ENCODE data around the gene PKD2L1. TPM values are rescaled to one million over a fixed set of nuclear protein-coding genes. Genes with fewer than 3 reads are reported as not detected.

The PKD2L1 gene
- total and polyA plus RNA-seq, 2 of the 8 experiments (the other 6 are each of a cell fraction or from before 2014, with no cell fraction given): 0.20 to 0.33 TPM

DNA sequence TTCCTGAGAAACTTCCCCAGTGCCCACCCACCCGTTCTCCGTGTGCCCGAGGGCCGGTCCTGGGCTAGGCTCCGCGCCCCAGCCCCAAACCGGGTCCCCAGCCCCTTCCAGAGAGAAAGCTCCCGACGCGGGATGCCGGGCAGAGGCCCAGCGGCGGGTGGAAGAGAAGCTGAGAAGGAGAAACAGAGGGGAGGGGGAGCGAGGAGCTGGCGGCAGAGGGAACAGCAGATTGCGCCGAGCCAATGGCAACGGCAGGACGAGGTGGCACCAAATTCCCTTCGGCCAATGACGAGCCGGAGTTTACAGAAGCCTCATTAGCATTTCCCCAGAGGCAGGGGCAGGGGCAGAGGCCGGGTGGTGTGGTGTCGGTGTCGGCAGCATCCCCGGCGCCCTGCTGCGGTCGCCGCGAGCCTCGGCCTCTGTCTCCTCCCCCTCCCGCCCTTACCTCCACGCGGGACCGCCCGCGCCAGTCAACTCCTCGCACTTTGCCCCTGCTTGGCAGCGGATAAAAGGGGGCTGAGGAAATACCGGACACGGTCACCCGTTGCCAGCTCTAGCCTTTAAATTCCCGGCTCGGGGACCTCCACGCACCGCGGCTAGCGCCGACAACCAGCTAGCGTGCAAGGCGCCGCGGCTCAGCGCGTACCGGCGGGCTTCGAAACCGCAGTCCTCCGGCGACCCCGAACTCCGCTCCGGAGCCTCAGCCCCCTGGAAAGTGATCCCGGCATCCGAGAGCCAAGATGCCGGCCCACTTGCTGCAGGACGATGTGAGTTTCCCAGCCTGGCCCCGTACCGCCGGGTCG lies 16.9 kb upstream of the PKD2L1 start, which contains the start of gene SCD:
SCD (plus strand) TSS at position 469 of the 803 bp plus-strand sequence; CDS start at position 741, 272 bp downstream.
- peak within 1 kb of the TSS; percentile 84 for H3K4ac ChIP-seq (replicated peaks; ENCODE audit: insufficient read length, low read depth, low read length)
- H4K5ac ChIP-seq (ENCODE audit: insufficient read length, low read depth, low read length): peak within 1 kb of the TSS; percentile 84
- no peak within 1 kb of the TSS for H2AFZ ChIP-seq (ENCODE audit: low read length)
- peak within 1 kb of the TSS; percentile 60 for H2BK120ac ChIP-seq (replicated peaks; ENCODE audit: low read depth, low read length)
- peak within 1 kb of the TSS; percentile 85 to 95 (median 90) for H3K4me3 ChIP-seq (ENCODE audit: extremely low read depth in 1 of 4, insufficient read depth in 2 of 4, low read depth in 3 of 4, low read length in 4 of 4)
- CTCF ChIA-PET (ENCODE audit: partially characterized antibody): interaction anchor here (0.9 to 21.7 kb wide), 10 partner anchors 9 to 170 kb away, joined by 3 to 226 read pairs (median 6); partner anchors contain the start of gene SEC31B
- DNase-seq (ENCODE audit: low read depth in 1 of 2, low spot score in 2 of 2): peak; percentile 86 to 91
- H4K91ac ChIP-seq (replicated peaks; ENCODE audit: insufficient read length, low read length): peak within 1 kb of the TSS; percentile 77
- H2AK5ac ChIP-seq (ENCODE audit: low read depth, low read length): no peak within 1 kb of the TSS; the same call in 1 of the 2 replicates
- no peak for FAIRE-seq
- H2BK5ac ChIP-seq (ENCODE audit: low read depth, low read length): peak within 1 kb of the TSS; percentile 95
- H3K4me1 ChIP-seq (replicated peaks in 1 of 4; ENCODE audit: control insufficient read depth in 3 of 4, insufficient read depth in 4 of 4, low read length in 3 of 4): peaks cover 10 to 30% (median 20%) of the 10 kb centered on the region in 4 experiments
- peaks cover 32 to 56% of the 10 kb centered on the region in 2 experiments for H3K79me2 ChIP-seq (ENCODE audit: control insufficient read depth in 1 of 2, insufficient read depth in 2 of 2, low read length in 2 of 2)
- H2BK20ac ChIP-seq (ENCODE audit: low read length): no peak within 1 kb of the TSS
- peak within 1 kb of the TSS; percentile 95 for H3K56ac ChIP-seq (replicated peaks; ENCODE audit: insufficient read length, low read depth, low read length)
- H3K14ac ChIP-seq (ENCODE audit: insufficient read length): no peak within 1 kb of the TSS
- peak within 1 kb of the TSS; percentile 48; the same call in 1 of the 2 replicates for H2BK15ac ChIP-seq (ENCODE audit: low read length)
- peak within 1 kb of the TSS; percentile 70 to 91 (median 84) for H3K9ac ChIP-seq (replicated peaks in 1 of 4; ENCODE audit: extremely low read depth in 1 of 4, low read depth in 3 of 4, low read length in 3 of 4)
- H3K27ac ChIP-seq (ENCODE audit: low read depth, low read length): peak within 1 kb of the TSS; percentile 80
- H3K36me3 ChIP-seq (ENCODE audit: control insufficient read depth in 2 of 4, insufficient read depth in 4 of 4, low read length in 3 of 4): peaks cover 31 to 41% (median 37%) of the 10 kb centered on the region in 4 experiments
- 1% methylated on average over 47 of the region's 73 CpGs; no CpG with 5 or more reads in 1 of the 2 experiments for WGBS, 2 experiments (ENCODE audit: extremely low coverage in 1 of 2, insufficient coverage in 1 of 2, insufficient read length in 1 of 2, insufficient replicate concordance in 2 of 2, low coverage in 1 of 2, low lambda C conversion rate in 2 of 2, missing lambda C conversion rate in 1 of 2)
- no peaks in the 10 kb centered on the region for H3K27me3 ChIP-seq (replicated peaks in 1 of 4; ENCODE audit: control insufficient read depth in 3 of 4, extremely low read depth in 1 of 4, insufficient read depth in 3 of 4, low read length in 3 of 4)
- POLR2A ChIA-PET (ENCODE audit: partially characterized antibody): interaction anchor here (0.6 to 9.6 kb wide), 19 partner anchors 9 to 1355 kb away, joined by 3 to 103 read pairs (median 4); no protein-coding TSS in a partner anchor
- H3K23me2 ChIP-seq (ENCODE audit: low read depth, low read length): peaks cover 19% of the 10 kb centered on the region
- peak within 1 kb of the TSS; percentile 78 for H4K8ac ChIP-seq (ENCODE audit: extremely low read depth, insufficient read depth, low read length)
- no peak within 1 kb of the TSS for H3K23ac ChIP-seq (ENCODE audit: insufficient read length)
- peak within 1 kb of the TSS; percentile 87 for H3K18ac ChIP-seq (ENCODE audit: extremely low read depth, low read length)
- peaks cover 13% of the 10 kb centered on the region; the same call in 1 of the 2 replicates for H3K79me1 ChIP-seq (ENCODE audit: low read depth, low read length)
- H3K9me3 ChIP-seq (ENCODE audit: insufficient read depth in 2 of 2, low read depth in 1 of 2, low read length in 1 of 2): no peaks in the 10 kb centered on the region
- H2BK12ac ChIP-seq (ENCODE audit: low read depth, low read length): peak within 1 kb of the TSS; percentile 53
- peaks cover 26 to 41% of the 10 kb centered on the region in 2 experiments for H4K20me1 ChIP-seq (replicated peaks in 1 of 2; ENCODE audit: control insufficient read depth in 1 of 2, insufficient read depth in 2 of 2, low read length in 2 of 2)
- H3K4me2 ChIP-seq (ENCODE audit: insufficient read depth in 1 of 2, low read depth in 2 of 2, low read length in 2 of 2): peak within 1 kb of the TSS; percentile 85 to 97
- TF ChIP-seq TBP (IDR thresholded peaks at IDR 0.05; ENCODE audit: low read depth, low read length): peak; percentile 59; the same call in 1 of the 2 replicates
- no peak for TF ChIP-seq SIRT6 (IDR thresholded peaks at IDR 0.05; ENCODE audit: low read length)
- TF ChIP-seq POLR2A (IDR thresholded peaks at IDR 0.05; ENCODE audit: control extremely low read depth in 1 of 2, low read depth in 2 of 2, low read length in 2 of 2): peak; percentile 25 to 82
- peak; percentile 74 for TF ChIP-seq RBBP5 (IDR thresholded peaks at IDR 0.05; ENCODE audit: borderline replicate concordance, low read depth, low read length)
- no peak for TF ChIP-seq EZH2 (IDR thresholded peaks at IDR 0.05; ENCODE audit: low read depth, low read length, severe bottlenecking)
- no peak for TF ChIP-seq CHD1 (IDR thresholded peaks at IDR 0.05; ENCODE audit: low read depth, low read length)
- TF ChIP-seq PHF8 (conservative IDR thresholded peaks at IDR 0.05; ENCODE audit: low read depth, low read length): peak; percentile 18; the same call in 1 of the 2 replicates
- no peak for TF ChIP-seq TCF12 (IDR thresholded peaks at IDR 0.05; ENCODE audit: low read depth, low read length)
- peak; percentile 22 to 73; a peak in 2 of 4 replicates for TF ChIP-seq SIN3A (conservative IDR thresholded peaks at IDR 0.05 in 1 of 2, IDR thresholded peaks at IDR 0.05 in 1 of 2; ENCODE audit: low read depth in 1 of 2, low read length in 2 of 2)
- TF ChIP-seq, protein P1, sequence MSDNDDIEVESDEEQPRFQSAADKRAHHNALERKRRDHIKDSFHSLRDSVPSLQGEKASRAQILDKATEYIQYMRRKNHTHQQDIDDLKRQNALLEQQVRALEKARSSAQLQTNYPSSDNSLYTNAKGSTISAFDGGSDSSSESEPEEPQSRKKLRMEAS (IDR thresholded peaks at IDR 0.05): 0 out of 2 replicates have a peak, but pooled peaks have one; percentile 26

All from H1 (cell line).